ENCODE measurements around the gene GLYATL2.

Gene GLYATL2

GRCh38 chr11:58844361-58845005, at the start of gene GLYATL2:
Gene GLYATL2, minus strand, starts transcription at chr11:58844704. Its CDS starts 5,092 bp downstream, at chr11:58839612.
- H3K4me3 ChIP-seq (ENCODE audit: low read depth, low read length): no peak within 1 kb of the TSS

- H3K4me3 ChIP-seq (ENCODE audit: low read depth, low read length): no peak overlapping the region
Observed at GRCh38 chr11:58893899-58894298, 49.4 kb upstream of the GLYATL2 start.

GRCh38 chr11:58888579-58888978, 44.1 kb upstream of the GLYATL2 start:
- H3K4me3 ChIP-seq (ENCODE audit: low read depth, low read length): no peak overlapping the region

- H3K4me3 ChIP-seq (ENCODE audit: low read depth, low read length): no peak overlapping the region
Observed at GRCh38 chr11:58887452-58887851, 42.9 kb upstream of the GLYATL2 start.

GRCh38 chr11:58880625-58881024, 36.1 kb upstream of the GLYATL2 start:
- H3K4me3 ChIP-seq (ENCODE audit: low read depth, low read length): no peak overlapping the region

GRCh38 chr11:58880166-58880565, 35.7 kb upstream of the GLYATL2 start:
- no peak overlapping the region for H3K4me3 ChIP-seq (ENCODE audit: low read depth, low read length)

- H3K4me3 ChIP-seq (ENCODE audit: low read depth, low read length): no peak overlapping the region
Observed at GRCh38 chr11:58867556-58867955, 23.1 kb upstream of the GLYATL2 start.

- H3K4me3 ChIP-seq (ENCODE audit: low read depth, low read length): no peak overlapping the region
Observed at GRCh38 chr11:58866788-58867187, 22.3 kb upstream of the GLYATL2 start.

- H3K4me3 ChIP-seq (ENCODE audit: low read depth, low read length): no peak overlapping the region
Observed at GRCh38 chr11:58864335-58864734, 19.8 kb upstream of the GLYATL2 start.

- H3K4me3 ChIP-seq (ENCODE audit: low read depth, low read length): no peak overlapping the region
Observed at GRCh38 chr11:58863697-58864096, 19.2 kb upstream of the GLYATL2 start.

- H3K4me3 ChIP-seq (ENCODE audit: low read depth, low read length): no peak overlapping the region
Observed at GRCh38 chr11:58861533-58861932, 17.0 kb upstream of the GLYATL2 start.

- H3K4me3 ChIP-seq (ENCODE audit: low read depth, low read length): no peak overlapping the region
Observed at GRCh38 chr11:58856806-58857205, 12.3 kb upstream of the GLYATL2 start.

- H3K4me3 ChIP-seq (ENCODE audit: low read depth, low read length): no peak overlapping the region
Observed at GRCh38 chr11:58845386-58845785, 882 bp upstream of the GLYATL2 start.

- no peak overlapping the region for H3K4me3 ChIP-seq (ENCODE audit: low read depth, low read length)
Observed at GRCh38 chr11:58837707-58838388, 6.7 kb downstream of the GLYATL2 start.

GRCh38 chr11:58832056-58832645, 12.4 kb downstream of the GLYATL2 start:
- no peak overlapping the region for H3K4me3 ChIP-seq (ENCODE audit: low read depth, low read length)

- no peak overlapping the region for H3K4me3 ChIP-seq (ENCODE audit: low read depth, low read length)
Observed at GRCh38 chr11:58830673-58831301, 13.7 kb downstream of the GLYATL2 start.

GRCh38 chr11:58829786-58830185, 14.7 kb downstream of the GLYATL2 start:
- H3K4me3 ChIP-seq (ENCODE audit: low read depth, low read length): no peak overlapping the region

GRCh38 chr11:58813693-58814092, 30.8 kb downstream of the GLYATL2 start:
- H3K4me3 ChIP-seq (ENCODE audit: low read depth, low read length): no peak overlapping the region

- H3K4me3 ChIP-seq (ENCODE audit: low read depth, low read length): no peak overlapping the region
Observed at GRCh38 chr11:58811499-58811898, 33.0 kb downstream of the GLYATL2 start.

- H3K4me3 ChIP-seq (ENCODE audit: low read depth, low read length): no peak overlapping the region
Observed at GRCh38 chr11:58807343-58807742, 37.2 kb downstream of the GLYATL2 start.

- no peak overlapping the region for H3K4me3 ChIP-seq (ENCODE audit: low read depth, low read length)
Observed at GRCh38 chr11:58805065-58805464, 39.4 kb downstream of the GLYATL2 start.
